HepG2 (cell line): ENCODE measurements around the gene NTN3. TPM values are rescaled to one million over a fixed set of nuclear protein-coding genes. Genes with fewer than 3 reads are reported as not detected.

Experiments
- ASH2L ChIP-seq: fragments of 300-600, 200-600 bp; sonication (generic); IDR thresholded peaks from 2 replicates; pipeline ENCODE4 v1.7.0; 2017; ENCODE audit warnings: low read depth, mild to moderate bottlenecking, moderate library complexity, mixed read lengths, low read length; ENCODE audit not compliant: insufficient read length
- ATF7 ChIP-seq, 2 experiments: fragments of 450-650 bp in 1 of 2; sonication (generic) in 1 of 2; formaldehyde crosslinking in 1 of 2; IDR thresholded peaks; 2 replicates each; pipeline versions ENCODE4 v1.4.0 to v1.6.1; 2016 to 2020; ENCODE audit warnings: antibody characterized with exemption in 1 of 2, mild to moderate bottlenecking in 1 of 2, missing genetic modification reagents in 1 of 2
- CBX2 ChIP-seq, 2 experiments: fragments of 200-600 bp in 1 of 2; sonication (generic); formaldehyde crosslinking in 1 of 2; IDR thresholded peaks; 2 replicates each; pipeline versions ENCODE4 v1.7.0 to v1.8.1; 2018 to 2022; ENCODE audit warnings: low read depth in 2 of 2, low read length in 1 of 2, mild to moderate bottlenecking in 1 of 2, missing genetic modification reagents in 1 of 2
- DPF2 ChIP-seq: sonication (generic); formaldehyde crosslinking; IDR thresholded peaks from 2 replicates; pipeline ENCODE4 v1.4.0; 2020; ENCODE audit warnings: mild to moderate bottlenecking, low read depth, missing genetic modification reagents, borderline replicate concordance
- NFKB2 ChIP-seq: sonication (generic); formaldehyde crosslinking; IDR thresholded peaks from 2 replicates; pipeline ENCODE4 v1.4.0; 2020; ENCODE audit warnings: missing genetic modification reagents, borderline replicate concordance
- NR2F2 ChIP-seq: IDR thresholded peaks from 2 replicates; pipeline ENCODE4 v1.6.1; 2012; ENCODE audit warnings: low read depth, inconsistent platforms, borderline replicate concordance
- RAD21 ChIP-seq: fragments of 450-650 bp; formaldehyde crosslinking; IDR thresholded peaks from 2 replicates; pipeline ENCODE4 v1.5.0; 2020; ENCODE audit warnings: mild to moderate bottlenecking
- SMC3 ChIP-seq: IDR thresholded peaks from 2 replicates; pipeline ENCODE4 v1.6.1; 2011; ENCODE audit warnings: low read length, improper control_type of control experiment
- ZIK1 ChIP-seq: sonication (generic); formaldehyde crosslinking; IDR thresholded peaks from 2 replicates; pipeline ENCODE4 v1.5.0; 2020; ENCODE audit warnings: mild to moderate bottlenecking, low read depth, missing genetic modification reagents, borderline replicate concordance
- ZNF333 ChIP-seq: sonication (generic); formaldehyde crosslinking; IDR thresholded peaks from 2 replicates; pipeline ENCODE4 v1.4.0; 2020; ENCODE audit warnings: mild to moderate bottlenecking, missing genetic modification reagents, borderline replicate concordance
- ZNF552 ChIP-seq: sonication (generic); formaldehyde crosslinking; IDR thresholded peaks from 2 replicates; pipeline ENCODE4 v1.9.0; 2022; ENCODE audit warnings: missing genetic modification reagents, mild to moderate bottlenecking, borderline replicate concordance
- ZNF589 ChIP-seq: sonication (generic); formaldehyde crosslinking; conservative IDR thresholded peaks from 2 replicates; pipeline ENCODE4 v1.8.0; 2022; ENCODE audit warnings: mild to moderate bottlenecking, moderate library complexity, missing genetic modification reagents
- ZNF839 ChIP-seq: sonication (generic); formaldehyde crosslinking; IDR thresholded peaks from 2 replicates; pipeline ENCODE4 v1.4.0; 2020; ENCODE audit warnings: missing genetic modification reagents, mild to moderate bottlenecking, borderline replicate concordance
- ZSCAN31 ChIP-seq: sonication (generic); formaldehyde crosslinking; IDR thresholded peaks from 2 replicates; pipeline ENCODE4 v1.5.0; 2020; ENCODE audit warnings: low read depth, mild to moderate bottlenecking, missing genetic modification reagents
- polyA plus RNA-seq, 8 experiments: library from polyadenylated mRNA; depleted of rRNA in 3 of 8; stranded (reverse) in 7 of 8; unstranded in 1 of 8; fragments of >200 nt; fragmentation: Illumina TruSeq in 4 of 8; extraction: Trizol in 4 of 8; gene quantifications; 2 replicates each; pipeline versions ENCODE4 v1.2.1 to v1.2.3, GENCODE V29; 2011 to 2016; ENCODE audit warnings: low read depth in 4 of 8, missing spikeins in 1 of 8, mixed read lengths in 1 of 8; ENCODE audit not compliant: insufficient read depth in 1 of 8
- total RNA-seq, 5 experiments: library from RNA; depleted of rRNA; stranded (reverse); fragments of >200 nt; fragmentation: Illumina TruSeq; extraction: Trizol; gene quantifications; 2 replicates each; pipeline ENCODE4 v1.2.3, GENCODE V29; 2016; ENCODE audit warnings: low read depth in 1 of 5
- TF ChIP-seq, protein P1 (sequence below): fragments of 450-650 bp; IDR thresholded peaks from 2 replicates; pipeline ENCODE4 v1.6.1; 2016
- TF ChIP-seq, protein P2 (sequence below): sonication (generic); formaldehyde crosslinking; IDR thresholded peaks from 2 replicates; pipeline ENCODE4 v1.8.1; 2023; ENCODE audit warnings: mild to moderate bottlenecking, missing genetic modification reagents
- TF ChIP-seq, protein P3 (sequence below): sonication (generic); formaldehyde crosslinking; IDR thresholded peaks from 2 replicates; pipeline ENCODE4 v1.5.1; 2020; ENCODE audit warnings: missing genetic modification reagents, mild to moderate bottlenecking, borderline replicate concordance
- TF ChIP-seq, protein P4 (sequence below): sonication (generic); formaldehyde crosslinking; IDR thresholded peaks from 2 replicates; pipeline ENCODE4 v1.5.0; 2020; ENCODE audit warnings: missing genetic modification reagents, mild to moderate bottlenecking, borderline replicate concordance
- TF ChIP-seq, protein P5 (sequence below): IDR thresholded peaks from 2 replicates; pipeline ENCODE4 v1.6.1; 2018; ENCODE audit warnings: missing genetic modification reagents
- TF ChIP-seq, protein P6 (sequence below): sonication (generic); formaldehyde crosslinking; IDR thresholded peaks from 2 replicates; pipeline ENCODE4 v1.4.0; 2020; ENCODE audit warnings: missing genetic modification reagents, low read depth, mild to moderate bottlenecking, borderline replicate concordance

The NTN3 gene
- total and polyA plus RNA-seq, 2 of the 13 experiments (the other 11 are each of a cell fraction or from before 2014, with no cell fraction given) = 0.09 to 0.20 TPM

DNA sequence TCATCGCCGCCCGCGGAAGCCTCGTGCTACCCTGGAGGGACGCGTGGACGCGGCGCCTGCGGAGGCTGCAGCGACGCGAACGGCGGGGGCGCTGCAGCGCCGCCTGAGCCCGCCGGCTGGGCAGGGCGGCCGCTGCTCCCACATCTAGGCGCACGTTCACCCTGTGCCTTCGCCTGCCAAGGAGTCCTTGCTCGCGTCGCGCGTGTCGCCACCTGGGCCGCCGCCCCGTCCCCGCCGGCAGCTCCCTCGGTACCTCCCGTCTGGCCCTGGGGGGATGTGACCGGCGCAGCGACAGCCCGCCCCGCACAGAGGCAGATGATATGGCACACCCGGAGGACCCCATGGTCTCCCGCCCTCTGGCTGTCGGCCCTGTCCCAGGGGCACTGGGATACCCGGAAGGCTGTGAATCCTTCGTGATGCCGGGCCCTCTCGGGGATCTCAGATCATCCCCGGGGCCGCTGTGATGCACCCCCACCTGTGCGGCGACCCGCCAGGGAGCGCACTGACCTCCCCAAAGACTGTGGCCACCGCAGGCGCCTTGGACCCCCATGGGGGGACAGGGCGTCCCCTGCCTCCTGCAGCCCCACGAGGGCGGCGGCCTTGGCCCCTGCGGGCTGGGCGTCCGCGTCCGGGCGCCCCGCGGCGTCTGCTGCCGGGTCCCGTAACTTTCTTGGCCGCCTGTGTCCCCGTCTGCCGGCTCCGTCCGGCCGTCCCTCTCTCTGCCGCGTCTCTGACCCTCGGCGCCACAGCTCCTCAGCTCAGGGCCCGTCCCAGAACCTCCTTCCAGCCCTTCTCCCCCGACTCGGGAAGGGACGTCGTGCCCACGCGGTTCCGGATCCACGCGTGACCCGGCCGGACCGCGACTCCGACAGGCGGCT lies 3.1 kb downstream of the NTN3 start (continued):
- no peak for TF ChIP-seq ZNF552 (CRISPR knock-in tag)
- 0 out of 2 replicates have a peak, but pooled peaks have one; percentile 27 for TF ChIP-seq ZIK1 (CRISPR knock-in tag)
- no peak for TF ChIP-seq SMC3
- TF ChIP-seq, protein P1, sequence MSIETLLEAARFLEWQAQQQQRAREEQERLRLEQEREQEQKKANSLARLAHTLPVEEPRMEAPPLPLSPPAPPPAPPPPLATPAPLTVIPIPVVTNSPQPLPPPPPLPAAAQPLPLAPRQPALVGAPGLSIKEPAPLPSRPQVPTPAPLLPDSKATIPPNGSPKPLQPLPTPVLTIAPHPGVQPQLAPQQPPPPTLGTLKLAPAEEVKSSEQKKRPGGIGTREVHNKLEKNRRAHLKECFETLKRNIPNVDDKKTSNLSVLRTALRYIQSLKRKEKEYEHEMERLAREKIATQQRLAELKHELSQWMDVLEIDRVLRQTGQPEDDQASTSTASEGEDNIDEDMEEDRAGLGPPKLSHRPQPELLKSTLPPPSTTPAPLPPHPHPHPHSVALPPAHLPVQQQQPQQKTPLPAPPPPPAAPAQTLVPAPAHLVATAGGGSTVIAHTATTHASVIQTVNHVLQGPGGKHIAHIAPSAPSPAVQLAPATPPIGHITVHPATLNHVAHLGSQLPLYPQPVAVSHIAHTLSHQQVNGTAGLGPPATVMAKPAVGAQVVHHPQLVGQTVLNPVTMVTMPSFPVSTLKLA = no peak
- peak; percentile 75 for TF ChIP-seq RAD21 (CRISPR knock-in tag)
- TF ChIP-seq, protein P2, sequence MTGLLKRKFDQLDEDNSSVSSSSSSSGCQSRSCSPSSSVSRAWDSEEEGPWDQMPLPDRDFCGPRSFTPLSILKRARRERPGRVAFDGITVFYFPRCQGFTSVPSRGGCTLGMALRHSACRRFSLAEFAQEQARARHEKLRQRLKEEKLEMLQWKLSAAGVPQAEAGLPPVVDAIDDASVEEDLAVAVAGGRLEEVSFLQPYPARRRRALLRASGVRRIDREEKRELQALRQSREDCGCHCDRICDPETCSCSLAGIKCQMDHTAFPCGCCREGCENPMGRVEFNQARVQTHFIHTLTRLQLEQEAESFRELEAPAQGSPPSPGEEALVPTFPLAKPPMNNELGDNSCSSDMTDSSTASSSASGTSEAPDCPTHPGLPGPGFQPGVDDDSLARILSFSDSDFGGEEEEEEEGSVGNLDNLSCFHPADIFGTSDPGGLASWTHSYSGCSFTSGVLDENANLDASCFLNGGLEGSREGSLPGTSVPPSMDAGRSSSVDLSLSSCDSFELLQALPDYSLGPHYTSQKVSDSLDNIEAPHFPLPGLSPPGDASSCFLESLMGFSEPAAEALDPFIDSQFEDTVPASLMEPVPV = no peak
- no peak for TF ChIP-seq NFKB2 (CRISPR knock-in tag)
- no peak for TF ChIP-seq ZNF589 (CRISPR knock-in tag)
- no peak for TF ChIP-seq NR2F2
- TF ChIP-seq ZSCAN31 (CRISPR knock-in tag) = no peak; the same call in 1 of the 2 replicates
- TF ChIP-seq, protein P3, sequence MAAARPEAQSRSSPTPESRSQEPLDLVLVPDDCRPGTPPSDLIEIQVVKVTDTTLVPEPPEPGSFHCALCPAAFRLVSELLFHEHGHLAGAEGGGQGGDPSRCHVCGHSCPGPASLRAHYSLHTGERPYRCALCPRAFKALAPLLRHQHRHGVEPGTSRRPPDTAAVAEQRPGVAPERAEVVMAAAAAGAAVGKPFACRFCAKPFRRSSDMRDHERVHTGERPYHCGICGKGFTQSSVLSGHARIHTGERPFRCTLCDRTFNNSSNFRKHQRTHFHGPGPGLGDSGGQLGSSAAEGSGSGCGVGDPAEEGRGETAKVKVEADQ (CRISPR knock-in tag) = no peak
- TF ChIP-seq, protein P4, sequence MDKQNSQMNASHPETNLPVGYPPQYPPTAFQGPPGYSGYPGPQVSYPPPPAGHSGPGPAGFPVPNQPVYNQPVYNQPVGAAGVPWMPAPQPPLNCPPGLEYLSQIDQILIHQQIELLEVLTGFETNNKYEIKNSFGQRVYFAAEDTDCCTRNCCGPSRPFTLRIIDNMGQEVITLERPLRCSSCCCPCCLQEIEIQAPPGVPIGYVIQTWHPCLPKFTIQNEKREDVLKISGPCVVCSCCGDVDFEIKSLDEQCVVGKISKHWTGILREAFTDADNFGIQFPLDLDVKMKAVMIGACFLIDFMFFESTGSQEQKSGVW (CRISPR knock-in tag) = no peak
- peak; percentile 38; the same call in 1 of the 2 replicates for TF ChIP-seq ZNF839 (CRISPR knock-in tag)
- no peak for TF ChIP-seq ATF7 (IDR thresholded peaks at IDR 0.05)
- TF ChIP-seq ATF7 (CRISPR knock-in tag; IDR thresholded peaks at IDR 0.05) = no peak
- TF ChIP-seq ASH2L = peak; percentile 35
- TF ChIP-seq, protein P5, sequence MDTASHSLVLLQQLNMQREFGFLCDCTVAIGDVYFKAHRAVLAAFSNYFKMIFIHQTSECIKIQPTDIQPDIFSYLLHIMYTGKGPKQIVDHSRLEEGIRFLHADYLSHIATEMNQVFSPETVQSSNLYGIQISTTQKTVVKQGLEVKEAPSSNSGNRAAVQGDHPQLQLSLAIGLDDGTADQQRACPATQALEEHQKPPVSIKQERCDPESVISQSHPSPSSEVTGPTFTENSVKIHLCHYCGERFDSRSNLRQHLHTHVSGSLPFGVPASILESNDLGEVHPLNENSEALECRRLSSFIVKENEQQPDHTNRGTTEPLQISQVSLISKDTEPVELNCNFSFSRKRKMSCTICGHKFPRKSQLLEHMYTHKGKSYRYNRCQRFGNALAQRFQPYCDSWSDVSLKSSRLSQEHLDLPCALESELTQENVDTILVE (CRISPR knock-in tag) = no peak
- TF ChIP-seq CBX2 (IDR thresholded peaks at IDR 0.05; ENCODE audit: low read depth, low read length) = no peak
- TF ChIP-seq CBX2 (CRISPR knock-in tag; IDR thresholded peaks at IDR 0.05; ENCODE audit: low read depth) = no peak
- TF ChIP-seq DPF2 (CRISPR knock-in tag) = no peak
- TF ChIP-seq ZNF333 (CRISPR knock-in tag) = peak; percentile 84; the same call in 1 of the 2 replicates
- TF ChIP-seq, protein P6, sequence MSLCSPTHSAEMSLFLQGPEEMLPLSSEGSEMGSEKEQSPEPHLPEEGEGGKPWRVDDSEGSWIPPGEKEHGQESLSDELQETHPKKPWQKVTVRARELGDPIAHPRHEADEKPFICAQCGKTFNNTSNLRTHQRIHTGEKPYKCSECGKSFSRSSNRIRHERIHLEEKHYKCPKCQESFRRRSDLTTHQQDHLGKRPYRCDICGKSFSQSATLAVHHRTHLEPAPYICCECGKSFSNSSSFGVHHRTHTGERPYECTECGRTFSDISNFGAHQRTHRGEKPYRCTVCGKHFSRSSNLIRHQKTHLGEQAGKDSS (CRISPR knock-in tag) = 0 out of 2 replicates have a peak, but pooled peaks have one; percentile 11
